Activated B cell treated with CpG ODN at 0.5 μM for 24 hours (primary cell): ENCODE measurements around the gene TMA7. TPM values are rescaled to one million over a fixed set of nuclear protein-coding genes. Genes with fewer than 3 reads are reported as not detected.

Experiments
- ATAC-seq: fragments of 200-7000 bp; cut with Tn5 transposase; one replicate; pipeline ENCODE4 v1.10.0; 2021; ENCODE audit warnings: low read depth, mild to moderate bottlenecking, moderate library complexity
- CTCF ChIA-PET: fragments of 350-600 bp; sonication (Branson Sonifier 250); formaldehyde crosslinking; loops from one replicate; lab custom pipeline; 2021; ENCODE audit warnings: antibody characterized with exemption; lab: Charles Lee
- POLR2A ChIA-PET: fragments of 350-600 bp; sonication (Branson Sonifier 250); formaldehyde crosslinking; loops from one replicate; lab custom pipeline; 2021; ENCODE audit warnings: antibody characterized with exemption; lab: Charles Lee
- DNase-seq: peaks from one replicate; pipeline ENCODE4 v3.0.0; 2022
- H3K27ac Mint-ChIP-seq: one replicate; pipeline ENCODE4 v1.8.0; 2020; ENCODE audit warnings: mixed read lengths
- H3K27me3 Mint-ChIP-seq: one replicate; pipeline ENCODE4 v1.8.0; 2021; ENCODE audit warnings: mixed read lengths
- H3K36me3 Mint-ChIP-seq: one replicate; pipeline ENCODE4 v1.8.0; 2021; ENCODE audit warnings: low read depth, mixed read lengths
- H3K4me1 Mint-ChIP-seq: one replicate; pipeline ENCODE4 v1.8.0; 2021; ENCODE audit warnings: mixed read lengths
- H3K4me3 Mint-ChIP-seq: one replicate; pipeline ENCODE4 v1.8.0; 2020; ENCODE audit warnings: mild to moderate bottlenecking, mixed read lengths
- H3K9me3 Mint-ChIP-seq: one replicate; pipeline ENCODE4 v1.8.0; 2020; ENCODE audit warnings: mixed read lengths
- CTCF ChIP-seq: fragments of 200-600 bp; IDR thresholded peaks from one replicate; pipeline ENCODE4 v1.8.0; 2022; ENCODE audit warnings: antibody characterized with exemption, mild to moderate bottlenecking
- intact Hi-C: fragments of 100-400 bp; cut with micrococcal nuclease; formaldehyde crosslinking; loops from one replicate; pipeline ENCODE4 v1.15.1; 2024
- total RNA-seq: library from RNA; stranded (reverse); gene quantifications from 2 replicates; pipeline ENCODE4 v1.2.3, GENCODE V29; 2022

TMA7 gene
- total RNA-seq, 1 donor from 2014 or later, result 216 TPM

GRCh38 chr3:48467473-48468267 is 27.6 kb downstream of the TMA7 start:
- POLR2A ChIA-PET, result interaction anchor here (1.1 to 3.0 kb wide), 8 partner anchors 11 to 167 kb away, joined by 3 to 29 read pairs (median 17); partner anchors contain the start of genes ATRIP, CCDC51, PFKFB4 and SHISA5
- intact Hi-C loops, result loop anchor here (2.0 kb wide), 1 partner anchor 67 kb away; no protein-coding TSS in a partner anchor
- Mint-ChIP-seq H3K36me3 (peaks cover 38% of the 10 kb centered on the region), H3K27me3 (no peaks in the 10 kb centered on the region), H3K9me3 (no peaks in the 10 kb centered on the region), H3K4me3 (peak overlapping the region; percentile 89), H3K27ac (peak overlapping the region; percentile 96), H3K4me1 (peaks cover 66% of the 10 kb centered on the region)
- ATAC-seq (no peak), DNase-seq (no peak)
- no peak for TF ChIP-seq CTCF
- CTCF ChIA-PET, result interaction anchor here (1.6 to 3.0 kb wide), 3 partner anchors 30 to 81 kb away, joined by 4 to 21 read pairs (median 10); no protein-coding TSS in a partner anchor

GRCh38 chr3:48468329-48468731 is 28.3 kb downstream of the TMA7 start:
- no peak for DNase-seq
- peak overlapping the region; percentile 89 for H3K4me3 Mint-ChIP-seq
- H3K27ac Mint-ChIP-seq, result peak overlapping the region; percentile 96
- no peak for ATAC-seq
- H3K4me1 Mint-ChIP-seq, result peaks cover 73% of the 10 kb centered on the region
- ChIA-PET POLR2A (interaction anchor here (3.0 kb wide), 1 partner anchor 22 kb away, joined by 24 read pairs; the partner anchor contains the start of gene ATRIP), CTCF (interaction anchor here (3.0 kb wide), 1 partner anchor 32 kb away, joined by 10 read pairs; no protein-coding TSS in a partner anchor)
- H3K36me3 Mint-ChIP-seq, result peaks cover 41% of the 10 kb centered on the region
- no peaks in the 10 kb centered on the region for H3K27me3 Mint-ChIP-seq
- TF ChIP-seq CTCF, result no peak
- H3K9me3 Mint-ChIP-seq, result no peaks in the 10 kb centered on the region
- intact Hi-C loops, result no loop called here

GRCh38 chr3:48469046-48469915 is 29.2 kb downstream of the TMA7 start:
- intact Hi-C loops, result no loop called here
- H3K27ac Mint-ChIP-seq, result peak overlapping the region; percentile 83
- peak overlapping the region; percentile 61 for H3K4me3 Mint-ChIP-seq
- H3K4me1 Mint-ChIP-seq, result peaks cover 77% of the 10 kb centered on the region
- H3K9me3 Mint-ChIP-seq, result no peaks in the 10 kb centered on the region
- no peaks in the 10 kb centered on the region for H3K27me3 Mint-ChIP-seq
- CTCF ChIA-PET, result interaction anchor here (0.8 to 1.2 kb wide), 2 partner anchors 33 to 38 kb away, joined by 4 to 6 read pairs; no protein-coding TSS in a partner anchor
- H3K36me3 Mint-ChIP-seq, result peaks cover 41% of the 10 kb centered on the region
- POLR2A ChIA-PET, result interaction anchor here (0.5 to 1.2 kb wide), 4 partner anchors 22 to 947 kb away, joined by 3 read pairs; partner anchors contain the start of gene CCDC51
- ATAC-seq, result no peak
- no peak for DNase-seq
- no peak for TF ChIP-seq CTCF

- no peaks in the 10 kb centered on the region for H3K27me3 Mint-ChIP-seq
- no peaks in the 10 kb centered on the region for H3K9me3 Mint-ChIP-seq
- intact Hi-C loops, result no loop called here
- DNase-seq (no peak), ATAC-seq (no peak)
- H3K36me3 Mint-ChIP-seq, result peaks cover 41% of the 10 kb centered on the region
- no peak for TF ChIP-seq CTCF
- H3K27ac Mint-ChIP-seq, result peak overlapping the region; percentile 83
- POLR2A ChIA-PET, result interaction anchor here (1.0 to 1.5 kb wide), 4 partner anchors 9 to 34 kb away, joined by 3 to 5 read pairs (median 4); partner anchors contain the start of genes CCDC51 and TMA7
- H3K4me1 Mint-ChIP-seq, result peaks cover 81% of the 10 kb centered on the region
- peak overlapping the region; percentile 58 for H3K4me3 Mint-ChIP-seq
- CTCF ChIA-PET, result interaction anchor here (0.8 to 1.2 kb wide), 2 partner anchors 34 to 37 kb away, joined by 4 to 6 read pairs; no protein-coding TSS in a partner anchor
Observed at GRCh38 chr3:48470286-48470685, 30.2 kb downstream of the TMA7 start.
